Thoracic aorta endothelial cell (primary cell): ENCODE results near the gene FXYD2. TPM values are rescaled to one million over a fixed set of nuclear protein-coding genes. Genes with fewer than 3 reads are reported as not detected.

Experiments used
- total RNA-seq: library from RNA; depleted of rRNA; stranded (reverse); fragments of >200 nt; gene quantifications from 2 replicates; pipeline ENCODE4 v1.2.3, GENCODE V29; 2012

FXYD2 gene
- total RNA-seq, result 0.40 and 0.50 TPM in 2 replicates

GRCh38 chr11:117824571-117825537, at the start of gene FXYD2:
TSS of gene FXYD2 (minus strand) at chr11:117824744. CDS start at chr11:117824678, 66 bp downstream.

GRCh38 chr11:117796872-117797529, 27.5 kb downstream of the FXYD2 start, which contains the start of gene DSCAML1:
TSS of gene DSCAML1 (minus strand) at chr11:117797216. CDS start at chr11:117797079, 137 bp downstream.

Other genes starting within 250 kb of the FXYD2 start
- not detected in 2 replicates for gene DSCAML1, start 27.5 kb downstream of the FXYD2 start, total RNA-seq
- gene FXYD6, start 51.9 kb upstream of the FXYD2 start, total RNA-seq, result 0.53 and 2.6 TPM in 2 replicates
- gene TMPRSS13, start 104.7 kb upstream of the FXYD2 start, total RNA-seq, result not detected in 2 replicates
- 0.07 TPM in 1 of 2 replicates, not detected in the other for gene IL10RA, start 161.7 kb upstream of the FXYD2 start, total RNA-seq